K562 (cell line): ENCODE data around the gene NTSR1. TPM values are rescaled to one million over a fixed set of nuclear protein-coding genes. Genes with fewer than 3 reads are reported as not detected.
A peak's percentile ranks its signal among the peaks of the same experiment; 100 is the strongest.

ENCODE experiments used
- ATAC-seq: fragments of 200-7000 bp; cut with Tn5 transposase; 3 replicates; pipeline ENCODE4 v1.9.1; 2020; ENCODE audit warnings: moderate library complexity
- BruUV-seq: library from RNA; stranded (reverse); fragments of 400-500 nt; replicated peaks from 2 replicates; lab custom pipeline; 2021; lab: Mats Ljungman, UMichigan
- CTCF ChIA-PET: fragments of 300-600 bp; formaldehyde crosslinking; extraction: SDS; loops from one replicate; lab custom pipeline; 2021; ENCODE audit warnings: low intra/inter-chr PET ratio; lab: Yijun Ruan, JAX
- POLR2A ChIA-PET: fragments of 300-600, 350-650 bp; sonication (Branson Sonifier 250); formaldehyde crosslinking; extraction: SDS; loops from one replicate; lab custom pipeline; 2021; ENCODE audit warnings: antibody characterized with exemption, inconsistent platforms; lab: Yijun Ruan, JAX
- DNase-seq, 4 experiments: peaks; one replicate each; pipeline versions ENCODE4 v3.0.0 to v3.0.0-alpha.2; 2011 to 2018; ENCODE audit warnings: low spot score in 3 of 4, mixed read lengths in 3 of 4; ENCODE audit errors: extremely low read depth in 1 of 4
- FAIRE-seq: peaks from 2 replicates; lab custom pipeline; 2011; peaks lifted over from hg19 to GRCh38; lab: Jason Lieb, UNC
- H2AFZ ChIP-seq: 2 replicates; pipeline ENCODE4 v1.6.0; 2011; ENCODE audit warnings: low read depth, low read length, control low read depth, inconsistent platforms
- H3K27ac ChIP-seq: fragments of 200-600 bp; 3 replicates; pipeline ENCODE4 v1.8.0; 2011; ENCODE audit warnings: low read depth, mild to moderate bottlenecking, control low read depth, inconsistent platforms, low read length, moderate library complexity, mixed read lengths; ENCODE audit errors: extremely low read depth
- H3K27me3 ChIP-seq, 2 experiments: fragments of 300-600 bp in 1 of 2; 2 replicates in 1 of 2; 3 replicates in 1 of 2; pipeline versions ENCODE4 v1.6.0 to v1.8.0; 2011; ENCODE audit warnings: inconsistent platforms in 2 of 2, low read length in 2 of 2, mild to moderate bottlenecking in 1 of 2, mixed read lengths in 1 of 2, moderate library complexity in 1 of 2; ENCODE audit not compliant: control insufficient read depth in 2 of 2, insufficient read depth in 2 of 2
- H3K36me3 ChIP-seq: fragments of 300-600 bp; 3 replicates; pipeline ENCODE4 v1.8.0; 2011; ENCODE audit warnings: mild to moderate bottlenecking, low read length, inconsistent platforms; ENCODE audit not compliant: control insufficient read depth, insufficient read depth
- H3K4me1 ChIP-seq, 2 experiments: fragments of 200-600 bp in 1 of 2; replicated peaks in 1 of 2; 2 replicates in 1 of 2; 3 replicates in 1 of 2; pipeline versions ENCODE4 v1.5.1 to v1.8.0; 2011; ENCODE audit warnings: inconsistent platforms in 2 of 2, low read length in 2 of 2, mild to moderate bottlenecking in 1 of 2, mixed read lengths in 1 of 2, moderate library complexity in 1 of 2; ENCODE audit not compliant: control insufficient read depth in 2 of 2, insufficient read depth in 2 of 2
- H3K4me2 ChIP-seq: 2 replicates; pipeline ENCODE4 v1.6.1; 2011; ENCODE audit warnings: low read length, control low read depth, inconsistent platforms, mixed read lengths; ENCODE audit not compliant: insufficient read depth
- H3K4me3 ChIP-seq: fragments of 200-600 bp; sonication (generic), shearing (Covaris generic); 2 replicates; pipeline ENCODE4 v1.5.1; 2016; ENCODE audit warnings: control low read depth, inconsistent platforms
- H3K79me2 ChIP-seq: fragments of 200-600 bp; 3 replicates; pipeline ENCODE4 v1.8.0; 2011; ENCODE audit warnings: low read length, inconsistent platforms; ENCODE audit not compliant: control insufficient read depth, insufficient read depth
- H3K9ac ChIP-seq, 2 experiments: 2 replicates each; pipeline versions ENCODE4 v1.6.0 to v1.6.1; 2011; ENCODE audit warnings: low read depth in 2 of 2, low read length in 2 of 2, control low read depth in 1 of 2, inconsistent platforms in 1 of 2, mild to moderate bottlenecking in 1 of 2, mixed read lengths in 1 of 2; ENCODE audit not compliant: insufficient read depth in 1 of 2
- H3K9me1 ChIP-seq: one replicate; pipeline ENCODE4 v1.6.0; 2011; ENCODE audit warnings: inconsistent platforms, mild to moderate bottlenecking, low read length, moderate library complexity; ENCODE audit not compliant: control insufficient read depth, insufficient read depth
- H3K9me3 ChIP-seq: replicated peaks from 2 replicates; pipeline ENCODE4 v1.5.1; 2011; ENCODE audit warnings: low read depth, low read length, inconsistent platforms; ENCODE audit not compliant: control insufficient read depth, insufficient read depth
- H4K20me1 ChIP-seq: replicated peaks from 2 replicates; pipeline ENCODE4 v1.6.1; 2011; ENCODE audit warnings: low read length, inconsistent platforms, mixed read lengths; ENCODE audit not compliant: control insufficient read depth, insufficient read depth
- BMI1 ChIP-seq: fragments of 150-350 bp; IDR thresholded peaks from 2 replicates; pipeline ENCODE4 v1.6.1; 2014; ENCODE audit warnings: low read length
- DMBX1 ChIP-seq: fragments of 250-450 bp; sonication (Bioruptor Pico); IDR thresholded peaks from 2 replicates; pipeline ENCODE4 v1.8.0; 2022; ENCODE audit warnings: inconsistent platforms, mild to moderate bottlenecking, moderate library complexity, borderline replicate concordance
- ILK ChIP-seq: fragments of 450-650 bp; IDR thresholded peaks from 2 replicates; pipeline ENCODE4 v1.6.1; 2016; ENCODE audit warnings: missing genetic modification characterization, low read depth, mild to moderate bottlenecking, missing compliant biosample characterization, moderate library complexity, borderline replicate concordance
- KDM5B ChIP-seq: fragments of 200-600 bp; sonication (generic); IDR thresholded peaks from 2 replicates; pipeline ENCODE4 v1.6.1; 2012; ENCODE audit warnings: low read depth, mild to moderate bottlenecking, moderate library complexity, low read length, control low read depth, inconsistent platforms; ENCODE audit not compliant: insufficient replicate concordance
- MAFG ChIP-seq: fragments of 450-650 bp; conservative IDR thresholded peaks from 2 replicates; pipeline ENCODE4 v1.6.1; 2016; ENCODE audit warnings: missing genetic modification characterization, missing compliant biosample characterization
- RBM34 ChIP-seq: fragments of 200-400 bp; formaldehyde crosslinking; IDR thresholded peaks from 2 replicates; pipeline ENCODE4 v1.6.1; 2018; ENCODE audit warnings: low read length, borderline replicate concordance; ENCODE audit not compliant: insufficient read depth
- TGIF2 ChIP-seq: sonication (generic); formaldehyde crosslinking; IDR thresholded peaks from 2 replicates; pipeline ENCODE4 v1.8.1; 2022; ENCODE audit warnings: mild to moderate bottlenecking, missing genetic modification reagents, moderate library complexity
- ZNF12 ChIP-seq: sonication (generic); formaldehyde crosslinking; IDR thresholded peaks from 2 replicates; pipeline ENCODE4 v1.4.0; 2020; ENCODE audit warnings: mild to moderate bottlenecking, missing genetic modification reagents
- ZNF232 ChIP-seq: sonication (generic); formaldehyde crosslinking; IDR thresholded peaks from 2 replicates; pipeline ENCODE4 v1.8.0; 2022; ENCODE audit warnings: mild to moderate bottlenecking, missing genetic modification reagents
- ZNF586 ChIP-seq: fragments of 450-650 bp; formaldehyde crosslinking; conservative IDR thresholded peaks from 2 replicates; pipeline ENCODE4 v1.4.0; 2020; ENCODE audit warnings: mild to moderate bottlenecking, moderate library complexity
- ZNF717 ChIP-seq: fragments of 250-450 bp; sonication (Bioruptor Pico); IDR thresholded peaks from 2 replicates; pipeline ENCODE4 v1.5.0; 2021
- ZSCAN32 ChIP-seq: fragments of 450-650 bp; formaldehyde crosslinking; IDR thresholded peaks from 2 replicates; pipeline ENCODE4 v1.4.0; 2020; ENCODE audit warnings: mild to moderate bottlenecking, moderate library complexity
- WGBS: fragments of 100-300 bp; shearing (Covaris generic); methylation state at CpG from one replicate; pipeline ENCODE4 v1.1.6; 2016; ENCODE audit warnings: low coverage, mixed read lengths; ENCODE audit not compliant: insufficient coverage; ENCODE audit errors: missing lambda C conversion rate; 5-methylcytosine and 5-hydroxymethylcytosine counted together
- in situ Hi-C: fragments of 300-500 bp; cut with MboI; formaldehyde crosslinking; loops from 4 replicates; pipeline ENCODE4 v1.15.0; 2018; ENCODE audit warnings: inconsistent platforms, mixed read lengths
- intact Hi-C: fragments of 100-400 bp; cut with micrococcal nuclease; formaldehyde crosslinking; loops from 2 replicates; pipeline ENCODE4 v1.14.2; 2022
- polyA plus RNA-seq, 8 experiments: library from polyadenylated mRNA; depleted of rRNA in 4 of 8; stranded (reverse) in 5 of 8; unstranded in 3 of 8; fragments of >200 nt; fragmentation: Nextera tagmentation in 2 of 8; fragmentation: Illumina TruSeq in 1 of 8; extraction: Ambion mirVana in 2 of 8; extraction: Trizol in 1 of 8; gene quantifications; 2 replicates each; pipeline versions ENCODE4 v1.2.1 to v1.2.3, GENCODE V29; 2011 to 2014; ENCODE audit warnings: inconsistent platforms in 1 of 8, missing spikeins in 1 of 8
- total RNA-seq, 7 experiments: library from RNA; depleted of rRNA in 6 of 7; stranded (reverse); fragments of >200 nt in 6 of 7; fragmentation: Illumina TruSeq in 2 of 7; extraction: Trizol in 2 of 7; gene quantifications; 2 replicates each; pipeline versions ENCODE4 v1.2.1 to v1.2.3, GENCODE V29; 2011 to 2021; ENCODE audit warnings: low replicate concordance in 1 of 7
- TF ChIP-seq, protein P1 (sequence below): fragments of 250-450 bp; sonication (Bioruptor Pico); IDR thresholded peaks from 2 replicates; pipeline ENCODE4 v1.4.0; 2020; ENCODE audit warnings: mild to moderate bottlenecking
- TF ChIP-seq, protein P2 (sequence below), 2 experiments: fragments of 150-350 bp in 1 of 2; IDR thresholded peaks; 2 replicates each; pipeline ENCODE4 v1.6.1; 2012 to 2016; ENCODE audit warnings: low read depth in 2 of 2, low read length in 2 of 2, mild to moderate bottlenecking in 1 of 2, moderate library complexity in 1 of 2
- TF ChIP-seq, protein P3 (sequence below): fragments of 450-650 bp; formaldehyde crosslinking; IDR thresholded peaks from 2 replicates; pipeline ENCODE4 v1.4.0; 2020; ENCODE audit warnings: mild to moderate bottlenecking, moderate library complexity

NTSR1 gene
- total and polyA plus RNA-seq, 9 of the 15 experiments (the other 6 are each of a cell fraction or from before 2014, with no cell fraction given): 0.04 to 0.40 (median 0.13) TPM; not detected in 3

DNA sequence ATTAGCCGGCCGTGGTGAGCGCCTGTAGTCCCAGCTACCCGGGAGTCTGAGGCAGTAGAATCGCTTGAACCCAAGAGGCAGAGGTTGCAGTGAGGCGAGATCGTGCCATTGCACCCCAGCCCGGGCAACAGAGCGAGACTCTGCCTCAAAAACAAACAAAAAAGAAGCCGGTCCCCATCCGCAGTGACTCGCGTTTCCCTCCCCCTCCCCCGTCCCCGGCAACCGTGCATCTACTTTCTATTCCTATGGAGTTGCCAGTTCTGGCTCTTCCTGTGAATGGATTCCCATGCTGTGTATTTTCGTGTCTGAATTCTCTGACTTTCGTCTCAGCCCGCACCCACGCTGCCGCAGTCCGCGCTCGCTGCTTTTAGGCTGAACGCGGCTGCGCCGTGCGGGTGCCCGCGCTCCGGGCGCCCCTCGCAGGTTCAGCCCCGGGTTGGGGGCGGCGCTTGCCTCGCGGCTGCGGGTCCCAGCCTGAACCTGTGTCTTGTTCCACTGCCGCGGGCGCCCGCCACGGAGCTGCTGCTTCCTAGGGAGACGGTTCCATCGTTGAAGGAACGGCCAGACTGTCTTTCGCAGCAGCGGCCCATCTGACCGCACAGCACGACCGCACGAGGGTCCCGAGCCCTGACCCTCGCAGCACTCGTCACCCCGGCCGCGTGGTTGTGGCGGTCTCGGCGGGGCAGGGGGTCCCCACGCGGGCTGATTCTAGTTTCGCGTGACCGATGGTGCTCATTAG, 86.6 kb downstream of the NTSR1 start:
- Histone ChIP-seq H3K4me1 (peaks cover 10 to 66% of the 10 kb centered on the region in 2 experiments; a peak in 4 of 5 replicates), H3K9me3 (no peaks in the 10 kb centered on the region), H2AFZ (peak overlapping the region; percentile 78), H4K20me1 (no peaks in the 10 kb centered on the region), H3K9me1 (no peaks in the 10 kb centered on the region), H3K4me3 (peak overlapping the region; percentile 61), H3K27me3 (no peaks in the 10 kb centered on the region; a peak in 2 of 5 replicates), H3K4me2 (peak overlapping the region; percentile 86), H3K9ac (peak overlapping the region; percentile 76 to 99), H3K27ac (peak overlapping the region; percentile 88), H3K36me3 (peaks cover 28% of the 10 kb centered on the region; the same call in 2 of the 3 replicates), H3K79me2 (peaks cover 12% of the 10 kb centered on the region; the same call in 2 of the 3 replicates)
- BruUV-seq: no TSS peak
- ATAC-seq: peak; percentile 60
- POLR2A ChIA-PET: interaction anchor here (0.6 to 1.5 kb wide), 6 partner anchors 16 to 438 kb away, joined by 3 to 7 read pairs (median 4); no protein-coding TSS in a partner anchor
- in situ Hi-C loops (no loop called here), intact Hi-C loops (no loop called here)
- DNase-seq: peak; percentile 65 to 83 (median 72)
- under 1% methylated on average over 59 of the region's 68 CpGs for WGBS
- CTCF ChIA-PET: interaction anchor here (1.0 kb wide), 1 partner anchor 10 kb away, joined by 4 read pairs; no protein-coding TSS in a partner anchor
- FAIRE-seq: peak; percentile 77
- TF ChIP-seq DMBX1 (no peak), ZNF232 (CRISPR knock-in tag) (no peak), TGIF2 (CRISPR knock-in tag) (no peak), MAFG (tag) (no peak), ZNF717 (CRISPR knock-in tag) (no peak), RBM34 (no peak), ZSCAN32 (CRISPR knock-in tag) (no peak), KDM5B (peak; percentile 58), ZNF586 (CRISPR knock-in tag) (no peak), ILK (tag) (no peak), ZNF12 (CRISPR knock-in tag) (peak; percentile 34; the same call in 1 of the 2 replicates), BMI1 (no peak)
- TF ChIP-seq, protein P1, sequence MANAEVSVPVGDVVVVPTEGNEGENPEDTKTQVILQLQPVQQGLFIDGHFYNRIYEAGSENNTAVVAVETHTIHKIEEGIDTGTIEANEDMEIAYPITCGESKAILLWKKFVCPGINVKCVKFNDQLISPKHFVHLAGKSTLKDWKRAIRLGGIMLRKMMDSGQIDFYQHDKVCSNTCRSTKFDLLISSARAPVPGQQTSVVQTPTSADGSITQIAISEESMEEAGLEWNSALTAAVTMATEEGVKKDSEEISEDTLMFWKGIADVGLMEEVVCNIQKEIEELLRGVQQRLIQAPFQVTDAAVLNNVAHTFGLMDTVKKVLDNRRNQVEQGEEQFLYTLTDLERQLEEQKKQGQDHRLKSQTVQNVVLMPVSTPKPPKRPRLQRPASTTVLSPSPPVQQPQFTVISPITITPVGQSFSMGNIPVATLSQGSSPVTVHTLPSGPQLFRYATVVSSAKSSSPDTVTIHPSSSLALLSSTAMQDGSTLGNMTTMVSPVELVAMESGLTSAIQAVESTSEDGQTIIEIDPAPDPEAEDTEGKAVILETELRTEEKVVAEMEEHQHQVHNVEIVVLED (CRISPR knock-in tag): peak; percentile 21; the same call in 1 of the 2 replicates
- TF ChIP-seq, protein P2, sequence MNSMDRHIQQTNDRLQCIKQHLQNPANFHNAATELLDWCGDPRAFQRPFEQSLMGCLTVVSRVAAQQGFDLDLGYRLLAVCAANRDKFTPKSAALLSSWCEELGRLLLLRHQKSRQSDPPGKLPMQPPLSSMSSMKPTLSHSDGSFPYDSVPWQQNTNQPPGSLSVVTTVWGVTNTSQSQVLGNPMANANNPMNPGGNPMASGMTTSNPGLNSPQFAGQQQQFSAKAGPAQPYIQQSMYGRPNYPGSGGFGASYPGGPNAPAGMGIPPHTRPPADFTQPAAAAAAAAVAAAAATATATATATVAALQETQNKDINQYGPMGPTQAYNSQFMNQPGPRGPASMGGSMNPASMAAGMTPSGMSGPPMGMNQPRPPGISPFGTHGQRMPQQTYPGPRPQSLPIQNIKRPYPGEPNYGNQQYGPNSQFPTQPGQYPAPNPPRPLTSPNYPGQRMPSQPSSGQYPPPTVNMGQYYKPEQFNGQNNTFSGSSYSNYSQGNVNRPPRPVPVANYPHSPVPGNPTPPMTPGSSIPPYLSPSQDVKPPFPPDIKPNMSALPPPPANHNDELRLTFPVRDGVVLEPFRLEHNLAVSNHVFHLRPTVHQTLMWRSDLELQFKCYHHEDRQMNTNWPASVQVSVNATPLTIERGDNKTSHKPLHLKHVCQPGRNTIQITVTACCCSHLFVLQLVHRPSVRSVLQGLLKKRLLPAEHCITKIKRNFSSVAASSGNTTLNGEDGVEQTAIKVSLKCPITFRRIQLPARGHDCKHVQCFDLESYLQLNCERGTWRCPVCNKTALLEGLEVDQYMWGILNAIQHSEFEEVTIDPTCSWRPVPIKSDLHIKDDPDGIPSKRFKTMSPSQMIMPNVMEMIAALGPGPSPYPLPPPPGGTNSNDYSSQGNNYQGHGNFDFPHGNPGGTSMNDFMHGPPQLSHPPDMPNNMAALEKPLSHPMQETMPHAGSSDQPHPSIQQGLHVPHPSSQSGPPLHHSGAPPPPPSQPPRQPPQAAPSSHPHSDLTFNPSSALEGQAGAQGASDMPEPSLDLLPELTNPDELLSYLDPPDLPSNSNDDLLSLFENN (IDR thresholded peaks at IDR 0.05; ENCODE audit: low read depth in 2 of 2, low read length in 2 of 2): no peak
- TF ChIP-seq, protein P3, sequence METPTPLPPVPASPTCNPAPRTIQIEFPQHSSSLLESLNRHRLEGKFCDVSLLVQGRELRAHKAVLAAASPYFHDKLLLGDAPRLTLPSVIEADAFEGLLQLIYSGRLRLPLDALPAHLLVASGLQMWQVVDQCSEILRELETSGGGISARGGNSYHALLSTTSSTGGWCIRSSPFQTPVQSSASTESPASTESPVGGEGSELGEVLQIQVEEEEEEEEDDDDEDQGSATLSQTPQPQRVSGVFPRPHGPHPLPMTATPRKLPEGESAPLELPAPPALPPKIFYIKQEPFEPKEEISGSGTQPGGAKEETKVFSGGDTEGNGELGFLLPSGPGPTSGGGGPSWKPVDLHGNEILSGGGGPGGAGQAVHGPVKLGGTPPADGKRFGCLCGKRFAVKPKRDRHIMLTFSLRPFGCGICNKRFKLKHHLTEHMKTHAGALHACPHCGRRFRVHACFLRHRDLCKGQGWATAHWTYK (CRISPR knock-in tag): no peak
